HG02623 (cell line): ENCODE results near the gene KHNYN.
A peak's percentile ranks its signal among the peaks of the same experiment; 100 is the strongest.

Experiments used
- ATAC-seq: cut with Tn5 transposase; IDR thresholded peaks from one replicate; pipeline ENCODE4 v1.9.1; 2021; ENCODE audit warnings: moderate library complexity; ENCODE audit not compliant: unreplicated experiment

The KHNYN gene

GRCh38 chr14:24422261-24422660 lies 7.5 kb upstream of the KHNYN start:
- ATAC-seq, result no peak

- ATAC-seq, result no peak
Measured at GRCh38 chr14:24422694-24423601, 6.8 kb upstream of the KHNYN start.

GRCh38 chr14:24425704-24426103 lies 4.0 kb upstream of the KHNYN start:
- ATAC-seq, result no peak

GRCh38 chr14:24426150-24426911 lies 3.4 kb upstream of the KHNYN start:
- ATAC-seq, result no peak

GRCh38 chr14:24426912-24427536 lies 2.7 kb upstream of the KHNYN start:
- no peak for ATAC-seq

GRCh38 chr14:24427537-24428508 lies 1.9 kb upstream of the KHNYN start:
- no peak for ATAC-seq

GRCh38 chr14:24428628-24429394 lies 943 bp upstream of the KHNYN start:
- ATAC-seq, result no peak

- peak; percentile 47 for ATAC-seq
Measured at GRCh38 chr14:24430143-24430681, 458 bp downstream of the KHNYN start.

GRCh38 chr14:24430682-24431568 lies 1.2 kb downstream of the KHNYN start:
- no peak for ATAC-seq

GRCh38 chr14:24431569-24432258 lies 2.0 kb downstream of the KHNYN start:
- ATAC-seq, result peak; percentile 29

GRCh38 chr14:24432259-24433131 lies 2.7 kb downstream of the KHNYN start:
- no peak for ATAC-seq

GRCh38 chr14:24434036-24434435 lies 4.3 kb downstream of the KHNYN start:
- no peak for ATAC-seq

GRCh38 chr14:24434676-24435075 lies 4.9 kb downstream of the KHNYN start:
- ATAC-seq, result no peak

- no peak for ATAC-seq
Measured at GRCh38 chr14:24435192-24435810, 5.5 kb downstream of the KHNYN start.

- ATAC-seq, result no peak
Measured at GRCh38 chr14:24435998-24436354, 6.2 kb downstream of the KHNYN start.

GRCh38 chr14:24436355-24437019 lies 6.7 kb downstream of the KHNYN start:
- ATAC-seq, result no peak
